ENCODE measurements around the gene LGMN. TPM values are rescaled to one million over a fixed set of nuclear protein-coding genes. Genes with fewer than 3 reads are reported as not detected.

The LGMN gene
- total and polyA plus RNA-seq, 2 donors (not counting 1 experiment from before 2014, with no cell fraction given): 17.6 to 21.1 TPM

- no peak overlapping the region for H3K4me3 ChIP-seq (ENCODE audit: control extremely low read depth in 1 of 5, extremely low read depth in 1 of 5, insufficient read depth in 1 of 5, low read depth in 2 of 5, low read length in 4 of 5)
- Mint-ChIP-seq H3K27me3 (no peaks in the 10 kb centered on the region), H3K4me1 (peaks cover 39% of the 10 kb centered on the region), H3K9me3 (ENCODE audit: insufficient read depth) (no peaks in the 10 kb centered on the region), H3K27ac (no peak overlapping the region), H3K4me3 (no peak overlapping the region)
- H3K27me3 ChIP-seq (replicated peaks in 1 of 4; ENCODE audit: control extremely low read depth in 1 of 4, control insufficient read depth in 3 of 4, insufficient read depth in 4 of 4, low read length in 3 of 4): no peaks in the 10 kb centered on the region
- 94% methylated on average over 3 of the region's 3 CpGs for WGBS (ENCODE audit: insufficient coverage)
- no peak for ATAC-seq (ENCODE audit: low read depth)
- no peak overlapping the region for H3K9ac ChIP-seq (ENCODE audit: low read length)
- ChIA-PET CTCF (no interaction called here), POLR2A (no interaction called here)
- no peak for TF ChIP-seq CTCF (IDR thresholded peaks at IDR 0.05)
- TF ChIP-seq EZH2 (IDR thresholded peaks at IDR 0.05; ENCODE audit: borderline replicate concordance, insufficient read depth, low read depth, low read length, poor library complexity, severe bottlenecking): no peak
- no peak for DNase-seq
- no peaks in the 10 kb centered on the region for H4K20me1 ChIP-seq (ENCODE audit: control insufficient read depth, insufficient read depth, low read length, poor library complexity, severe bottlenecking)
- H3K27ac ChIP-seq (ENCODE audit: low read length in 2 of 2): no peak overlapping the region
- no peak overlapping the region for H3K4me2 ChIP-seq (replicated peaks; ENCODE audit: low read depth, low read length, poor library complexity, severe bottlenecking)
- peaks cover 0 to 5% (median 0%) of the 10 kb centered on the region in 3 donors for H3K9me3 ChIP-seq (ENCODE audit: control extremely low read depth in 1 of 3, control insufficient read depth in 2 of 3, insufficient read depth in 1 of 3, low read length in 2 of 3)
- H2AFZ ChIP-seq (ENCODE audit: insufficient read depth, low read depth, low read length, poor library complexity, severe bottlenecking): no peak overlapping the region
- intact Hi-C loops (cut with micrococcal nuclease): no loop called here
- no peaks in the 10 kb centered on the region for H3K79me2 ChIP-seq (ENCODE audit: control insufficient read depth, insufficient read depth, low read length)
- no peaks in the 10 kb centered on the region for H3K36me3 ChIP-seq (replicated peaks in 1 of 2; ENCODE audit: control extremely low read depth in 1 of 2, control insufficient read depth in 1 of 2, extremely low read depth in 1 of 2, insufficient read depth in 2 of 2, low read length in 1 of 2)
- H3K4me1 ChIP-seq (ENCODE audit: control insufficient read depth in 2 of 2, insufficient read depth in 2 of 2, low read length in 2 of 2): peaks cover 21 to 29% of the 10 kb centered on the region in 2 donors
These were observed 7.1 kb upstream of the LGMN start for GRCh38 chr14:92755495-92755894.

GRCh38 chr14:92754966-92755365 is 6.5 kb upstream of the LGMN start:
- H3K9ac ChIP-seq (ENCODE audit: low read length): no peak overlapping the region
- intact Hi-C loops (cut with micrococcal nuclease): no loop called here
- ATAC-seq (ENCODE audit: low read depth) (no peak), DNase-seq (no peak)
- H3K79me2 ChIP-seq (ENCODE audit: control insufficient read depth, insufficient read depth, low read length): no peaks in the 10 kb centered on the region
- no peaks in the 10 kb centered on the region for H4K20me1 ChIP-seq (ENCODE audit: control insufficient read depth, insufficient read depth, low read length, poor library complexity, severe bottlenecking)
- Mint-ChIP-seq H3K27me3 (no peaks in the 10 kb centered on the region), H3K9me3 (ENCODE audit: insufficient read depth) (no peaks in the 10 kb centered on the region), H3K4me3 (no peak overlapping the region), H3K4me1 (peaks cover 40% of the 10 kb centered on the region), H3K27ac (no peak overlapping the region)
- CTCF ChIA-PET: no interaction called here
- H2AFZ ChIP-seq (ENCODE audit: insufficient read depth, low read depth, low read length, poor library complexity, severe bottlenecking): no peak overlapping the region
- peaks cover 0 to 9% (median under 1%) of the 10 kb centered on the region in 3 donors for H3K9me3 ChIP-seq (ENCODE audit: control extremely low read depth in 1 of 3, control insufficient read depth in 2 of 3, insufficient read depth in 1 of 3, low read length in 2 of 3)
- H3K4me2 ChIP-seq (replicated peaks; ENCODE audit: low read depth, low read length, poor library complexity, severe bottlenecking): no peak overlapping the region
- H3K4me3 ChIP-seq (ENCODE audit: control extremely low read depth in 1 of 5, extremely low read depth in 1 of 5, insufficient read depth in 1 of 5, low read depth in 2 of 5, low read length in 4 of 5): no peak overlapping the region
- TF ChIP-seq EZH2 (IDR thresholded peaks at IDR 0.05; ENCODE audit: borderline replicate concordance, insufficient read depth, low read depth, low read length, poor library complexity, severe bottlenecking): no peak
- no peak for TF ChIP-seq CTCF (IDR thresholded peaks at IDR 0.05)
- POLR2A ChIA-PET: no interaction called here
- no peaks in the 10 kb centered on the region for H3K27me3 ChIP-seq (replicated peaks in 1 of 4; ENCODE audit: control extremely low read depth in 1 of 4, control insufficient read depth in 3 of 4, insufficient read depth in 4 of 4, low read length in 3 of 4)
- WGBS (ENCODE audit: insufficient coverage): 78% methylated on average over 1 of the region's 1 CpG
- no peak overlapping the region for H3K27ac ChIP-seq (ENCODE audit: low read length in 2 of 2)
- H3K36me3 ChIP-seq (replicated peaks in 1 of 2; ENCODE audit: control extremely low read depth in 1 of 2, control insufficient read depth in 1 of 2, extremely low read depth in 1 of 2, insufficient read depth in 2 of 2, low read length in 1 of 2): no peaks in the 10 kb centered on the region
- peaks cover 21 to 34% of the 10 kb centered on the region in 2 donors for H3K4me1 ChIP-seq (ENCODE audit: control insufficient read depth in 2 of 2, insufficient read depth in 2 of 2, low read length in 2 of 2)

Measured in B cell (primary cell).